Thyroid gland (tissue), 4 donors: ENCODE data around the gene PTPRN2. TPM values are rescaled to one million over a fixed set of nuclear protein-coding genes. Genes with fewer than 3 reads are reported as not detected.

Source experiments
- DNase-seq, 2 donors: peaks; one replicate each; pipeline ENCODE4 v3.0.0-alpha.2; 2019
- H3K27ac ChIP-seq, 3 donors: fragments of 200-600 bp; sonication (generic); 1 replicate in 2 of 3; 2 replicates in 1 of 3; pipeline ENCODE4 v1.5.1; 2016 to 2019; ENCODE audit warnings: mild to moderate bottlenecking in 1 of 3, moderate library complexity in 1 of 3
- H3K27me3 ChIP-seq: fragments of 200-600 bp; sonication (generic); one replicate; pipeline ENCODE4 v1.5.1; 2019
- H3K36me3 ChIP-seq, 2 donors: fragments of 200-600 bp; sonication (generic); one replicate each; pipeline ENCODE4 v1.5.1; 2016 to 2019
- H3K4me1 ChIP-seq, 2 donors: fragments of 200-600 bp; sonication (generic); one replicate each; pipeline ENCODE4 v1.5.1; 2017 to 2019
- H3K4me3 ChIP-seq, 3 donors: fragments of 200-600 bp; sonication (generic); replicated peaks in 1 of 3; 1 replicate in 2 of 3; 2 replicates in 1 of 3; pipeline ENCODE4 v1.5.1; 2016; ENCODE audit warnings: mild to moderate bottlenecking in 1 of 3
- H3K9me3 ChIP-seq: fragments of 200-600 bp; sonication (generic); one replicate; pipeline ENCODE4 v1.5.1; 2017
- POLR2A ChIP-seq, 2 donors: fragments of 450-650 bp; IDR thresholded peaks; one replicate each; pipeline ENCODE4 v1.6.1; 2017; ENCODE audit warnings: antibody characterized with exemption in 2 of 2, mild to moderate bottlenecking in 2 of 2, moderate library complexity in 1 of 2
- WGBS, 2 donors: methylation state at CpG; one replicate each; pipeline ENCODE4 v1.1.5; 2017; 5-methylcytosine and 5-hydroxymethylcytosine counted together
- intact Hi-C: fragments of 100-400 bp; cut with DNase I; formaldehyde crosslinking; loops from one replicate; pipeline ENCODE4 v1.15.1; 2023
- total RNA-seq, 4 donors: library from RNA; depleted of rRNA; stranded (reverse); fragments of >200 nt; gene quantifications; one replicate each; pipeline ENCODE4 v1.2.3, GENCODE V29; 2016
- TF ChIP-seq, protein P1 (sequence below), 6 experiments: fragments of 200-600 bp in 3 of 6; fragments of 450-650 bp in 3 of 6; sonication (generic) in 3 of 6; IDR thresholded peaks; one replicate each; pipeline ENCODE4 v1.5.1; 2016 to 2019; ENCODE audit warnings: antibody characterized with exemption in 6 of 6, mild to moderate bottlenecking in 2 of 6, inconsistent platforms in 1 of 6, moderate library complexity in 1 of 6

Gene PTPRN2
- total RNA-seq, 4 donors from 2014 or later: 4.2 to 9.9 (median 7.7) TPM

DNA sequence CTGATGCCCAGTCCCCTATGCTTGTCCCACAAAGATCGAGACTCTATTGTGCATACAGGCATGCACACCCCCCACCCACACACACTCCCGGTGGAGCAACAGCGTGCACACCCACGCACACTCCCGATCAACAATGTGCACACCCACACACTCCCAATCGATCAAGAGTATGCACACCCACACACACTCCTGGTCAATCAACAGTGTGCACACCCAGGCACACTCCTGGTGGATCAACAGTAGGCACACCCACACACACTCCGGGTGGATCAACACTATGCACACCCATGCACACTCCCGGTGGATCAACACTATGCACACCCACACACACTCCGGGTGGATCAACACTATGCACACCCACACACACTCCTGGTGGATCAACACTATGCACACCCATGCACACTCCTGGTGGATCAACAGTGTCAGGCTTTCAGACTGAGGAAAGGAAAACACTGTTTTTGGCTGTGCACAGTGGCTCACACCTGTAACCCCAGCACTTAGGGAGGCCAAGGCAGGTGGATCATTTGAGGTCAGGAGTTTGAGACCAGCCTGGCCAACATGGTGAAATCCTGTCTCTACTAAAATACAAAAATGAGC, 118.8 kb downstream of the PTPRN2 start:
- intact Hi-C loops: no loop called here
- no peak overlapping the region for H3K27ac ChIP-seq
- TF ChIP-seq, protein P1, sequence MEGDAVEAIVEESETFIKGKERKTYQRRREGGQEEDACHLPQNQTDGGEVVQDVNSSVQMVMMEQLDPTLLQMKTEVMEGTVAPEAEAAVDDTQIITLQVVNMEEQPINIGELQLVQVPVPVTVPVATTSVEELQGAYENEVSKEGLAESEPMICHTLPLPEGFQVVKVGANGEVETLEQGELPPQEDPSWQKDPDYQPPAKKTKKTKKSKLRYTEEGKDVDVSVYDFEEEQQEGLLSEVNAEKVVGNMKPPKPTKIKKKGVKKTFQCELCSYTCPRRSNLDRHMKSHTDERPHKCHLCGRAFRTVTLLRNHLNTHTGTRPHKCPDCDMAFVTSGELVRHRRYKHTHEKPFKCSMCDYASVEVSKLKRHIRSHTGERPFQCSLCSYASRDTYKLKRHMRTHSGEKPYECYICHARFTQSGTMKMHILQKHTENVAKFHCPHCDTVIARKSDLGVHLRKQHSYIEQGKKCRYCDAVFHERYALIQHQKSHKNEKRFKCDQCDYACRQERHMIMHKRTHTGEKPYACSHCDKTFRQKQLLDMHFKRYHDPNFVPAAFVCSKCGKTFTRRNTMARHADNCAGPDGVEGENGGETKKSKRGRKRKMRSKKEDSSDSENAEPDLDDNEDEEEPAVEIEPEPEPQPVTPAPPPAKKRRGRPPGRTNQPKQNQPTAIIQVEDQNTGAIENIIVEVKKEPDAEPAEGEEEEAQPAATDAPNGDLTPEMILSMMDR (IDR thresholded peaks at IDR 0.05): no peak
- no peak for TF ChIP-seq POLR2A (IDR thresholded peaks at IDR 0.05)
- H3K4me3 ChIP-seq: no peak overlapping the region
- no peak for DNase-seq
- WGBS, 2 donors: 75 to 86% methylated on average over 8 to 9 of the region's 9 CpGs
- H3K27me3 ChIP-seq: no peaks in the 10 kb centered on the region
- no peaks in the 10 kb centered on the region for H3K4me1 ChIP-seq
- H3K36me3 ChIP-seq: no peaks in the 10 kb centered on the region
- no peaks in the 10 kb centered on the region for H3K9me3 ChIP-seq

DNA sequence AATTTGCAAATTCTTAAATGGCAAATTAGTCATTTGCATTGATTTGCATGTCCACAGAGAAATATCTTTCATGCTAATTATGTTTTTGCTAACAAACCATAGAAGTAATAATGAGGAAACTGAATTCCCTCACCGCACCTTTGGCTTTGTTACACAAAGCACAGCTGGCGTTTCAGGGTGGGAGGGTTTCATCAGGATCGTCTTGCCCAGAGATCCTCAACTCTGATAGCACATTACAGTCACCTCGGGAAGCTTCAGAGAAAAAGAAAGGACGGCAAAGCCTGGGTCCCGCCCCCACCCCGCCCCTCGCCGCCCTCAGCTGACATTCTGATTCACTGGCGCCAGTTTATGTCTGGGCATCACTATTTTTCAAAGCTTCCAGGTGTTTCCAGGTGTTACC, 119.4 kb downstream of the PTPRN2 start:
- no peaks in the 10 kb centered on the region for H3K27me3 ChIP-seq

DNA sequence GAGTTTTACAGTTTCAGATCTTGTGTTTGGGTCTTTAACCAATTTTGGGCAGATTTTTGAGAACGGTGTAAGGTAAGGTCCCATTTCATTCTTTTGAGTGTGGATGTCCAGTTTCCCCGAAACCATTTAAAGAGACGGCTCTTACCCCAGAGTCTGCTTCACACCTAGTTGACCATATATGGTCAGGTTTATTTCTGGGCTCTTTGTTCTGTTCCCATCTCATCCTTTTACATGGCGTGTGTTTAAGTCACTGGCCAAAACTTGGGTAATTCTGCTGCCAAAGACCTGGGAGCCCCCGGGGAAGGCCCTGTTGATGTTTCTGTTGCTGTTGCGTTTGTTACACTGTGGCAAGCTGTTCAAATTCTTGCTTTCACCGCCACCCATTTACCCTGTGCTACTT, 120.1 kb downstream of the PTPRN2 start:
- H3K27ac ChIP-seq: no peak overlapping the region
- 47 to 60% methylated on average over 7 of the region's 7 CpGs for WGBS, 2 donors
- no peak for TF ChIP-seq POLR2A (IDR thresholded peaks at IDR 0.05)
- TF ChIP-seq, protein P1 (IDR thresholded peaks at IDR 0.05): no peak

More for the DNA sequence above, 119.4 kb downstream of the PTPRN2 start:
- no peak for DNase-seq
- intact Hi-C loops: no loop called here
- Histone ChIP-seq H3K36me3 (no peaks in the 10 kb centered on the region), H3K4me1 (no peaks in the 10 kb centered on the region), H3K4me3 (no peak overlapping the region), H3K27ac (no peak overlapping the region), H3K9me3 (no peaks in the 10 kb centered on the region)
- 16 to 32% methylated on average over 10 of the region's 10 CpGs for WGBS, 2 donors
- no peak for TF ChIP-seq POLR2A (IDR thresholded peaks at IDR 0.05)
- TF ChIP-seq, protein P1 (IDR thresholded peaks at IDR 0.05): no peak

DNA sequence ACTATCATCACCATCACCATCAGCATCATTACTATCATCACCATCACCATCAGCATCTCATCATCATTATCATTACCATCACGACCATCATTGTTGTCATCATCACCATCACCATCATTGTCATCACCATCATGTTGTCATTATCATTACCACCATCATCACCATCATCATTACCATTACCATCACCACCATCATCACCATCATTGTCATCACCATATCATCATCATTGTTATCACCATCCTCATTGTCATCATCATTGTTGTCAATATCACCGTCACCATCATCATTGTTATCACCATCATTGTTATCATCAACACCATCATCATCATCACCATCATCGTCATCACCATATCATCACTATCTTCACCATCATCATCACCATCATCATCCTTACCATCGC, 124.3 kb downstream of the PTPRN2 start:
- DNase-seq: no peak
- Histone ChIP-seq H3K27me3 (no peaks in the 10 kb centered on the region), H3K4me1 (no peaks in the 10 kb centered on the region), H3K36me3 (no peaks in the 10 kb centered on the region), H3K4me3 (no peak overlapping the region), H3K27ac (no peak overlapping the region), H3K9me3 (no peaks in the 10 kb centered on the region)
- intact Hi-C loops: no loop called here
- WGBS, 2 donors: 86 to 89% methylated on average over 4 of the region's 4 CpGs
- TF ChIP-seq POLR2A (IDR thresholded peaks at IDR 0.05): no peak
- TF ChIP-seq, protein P1 (IDR thresholded peaks at IDR 0.05): no peak

More for the DNA sequence above, 120.1 kb downstream of the PTPRN2 start:
- Histone ChIP-seq H3K9me3 (no peaks in the 10 kb centered on the region), H3K4me1 (no peaks in the 10 kb centered on the region), H3K27me3 (no peaks in the 10 kb centered on the region), H3K36me3 (no peaks in the 10 kb centered on the region), H3K4me3 (no peak overlapping the region)
- no peak for DNase-seq
- intact Hi-C loops: no loop called here

DNA sequence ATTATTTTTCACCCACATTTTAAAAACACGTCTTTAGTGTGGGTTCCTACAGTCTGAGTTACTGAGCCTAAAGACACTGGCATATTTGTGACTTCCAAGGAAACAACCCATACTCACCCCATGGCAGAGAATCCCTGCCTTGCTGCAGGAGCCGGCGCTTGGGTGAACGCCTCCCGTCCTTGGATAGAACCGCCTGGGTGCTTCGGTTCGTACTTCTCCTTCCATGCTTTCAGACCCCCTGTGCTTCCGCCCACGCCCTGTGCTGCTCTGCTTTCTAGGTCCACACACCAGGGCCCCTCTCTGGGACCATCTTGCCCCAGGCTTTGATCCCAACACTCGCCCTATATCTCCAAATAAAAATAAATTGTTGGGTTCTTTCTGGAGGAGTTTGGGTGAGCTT, 125.8 kb downstream of the PTPRN2 start:
- intact Hi-C loops: no loop called here

More for the DNA sequence above, 125.8 kb downstream of the PTPRN2 start:
- Histone ChIP-seq H3K36me3 (no peaks in the 10 kb centered on the region), H3K27ac (no peak overlapping the region), H3K27me3 (no peaks in the 10 kb centered on the region), H3K4me3 (no peak overlapping the region), H3K9me3 (no peaks in the 10 kb centered on the region), H3K4me1 (no peaks in the 10 kb centered on the region)
- DNase-seq: no peak
- WGBS, 2 donors: 86 to 90% methylated on average over 11 of the region's 11 CpGs
- no peak for TF ChIP-seq POLR2A (IDR thresholded peaks at IDR 0.05)
- TF ChIP-seq, protein P1 (IDR thresholded peaks at IDR 0.05): no peak
